ENCODE results near the gene RCAN1. TPM values are rescaled to one million over a fixed set of nuclear protein-coding genes. Genes with fewer than 3 reads are reported as not detected.

RCAN1 gene
- total RNA-seq, 4 donors from 2014 or later, result 32.1 to 58.6 (median 42.2) TPM

Other genes with a start within 250 kb of the RCAN1 start
- 10 to 100 TPM in 1 of 4 donors, 1 to 10 TPM in 3; 6.1 to 16.2 (median 8.0) TPM for gene SMIM11, start 239.6 kb downstream of the RCAN1 start, total RNA-seq
- not detected for gene SMIM34, start 191.2 kb downstream of the RCAN1 start, total RNA-seq
- gene KCNE1, start 102.9 kb downstream of the RCAN1 start, total RNA-seq, result 1 to 10 TPM in 3 of 4 donors, under 1 TPM in 1; 0.64 to 6.4 (median 3.0) TPM
- 1 to 10 TPM in 1 of 4 donors, under 1 TPM in 3; 0.54 to 4.6 (median 0.66) TPM for gene CLIC6, start 53.9 kb upstream of the RCAN1 start, total RNA-seq